Neuronal stem cell (in vitro differentiated cells): ENCODE results near the gene RPS6KA2.

Experiments used
- DNase-seq: peaks from one replicate; pipeline ENCODE4 v3.0.0-alpha.2; 2013; ENCODE audit warnings: low spot score
- H2AFZ ChIP-seq: one replicate; pipeline ENCODE4 v1.6.1; 2013; ENCODE audit warnings: mild to moderate bottlenecking, low read length, inconsistent platforms
- H2AK5ac ChIP-seq: 2 replicates; pipeline ENCODE4 v1.6.1; 2013; ENCODE audit warnings: low read depth, mild to moderate bottlenecking, inconsistent platforms, low read length, moderate library complexity, mixed read lengths
- H2BK120ac ChIP-seq: 2 replicates; pipeline ENCODE4 v1.6.1; 2013; ENCODE audit warnings: low read depth, mild to moderate bottlenecking, inconsistent platforms, low read length, moderate library complexity, mixed read lengths
- H2BK12ac ChIP-seq: one replicate; pipeline ENCODE4 v1.6.1; 2013; ENCODE audit warnings: low read length, inconsistent platforms
- H2BK15ac ChIP-seq: 2 replicates; pipeline ENCODE4 v1.6.1; 2013; ENCODE audit warnings: mild to moderate bottlenecking, low read length, inconsistent platforms, mixed read lengths
- H2BK5ac ChIP-seq: one replicate; pipeline ENCODE4 v1.6.1; 2013; ENCODE audit warnings: inconsistent platforms, mild to moderate bottlenecking, low read length, moderate library complexity
- H3K14ac ChIP-seq: one replicate; pipeline ENCODE4 v1.6.1; 2013; ENCODE audit warnings: low read length, inconsistent platforms
- H3K18ac ChIP-seq: 2 replicates; pipeline ENCODE4 v1.6.1; 2013; ENCODE audit warnings: low read length, inconsistent platforms
- H3K23ac ChIP-seq: 2 replicates; pipeline ENCODE4 v1.6.1; 2013; ENCODE audit warnings: low read depth, mild to moderate bottlenecking, mixed read lengths, low read length, inconsistent platforms; ENCODE audit not compliant: poor library complexity
- H3K27ac ChIP-seq: replicated peaks from 3 replicates; pipeline ENCODE4 v1.5.1; 2013; ENCODE audit warnings: low read length, inconsistent platforms
- H3K27me3 ChIP-seq, 3 experiments: 2 replicates each; pipeline ENCODE4 v1.6.1; 2013; ENCODE audit warnings: low read length in 3 of 3, mild to moderate bottlenecking in 2 of 3, inconsistent platforms in 1 of 3, low read depth in 1 of 3, mixed read lengths in 1 of 3, moderate library complexity in 1 of 3; ENCODE audit not compliant: control insufficient read depth in 3 of 3, insufficient read depth in 3 of 3
- H3K36me3 ChIP-seq, 2 donors: replicated peaks in 1 of 2; 2 replicates each; pipeline ENCODE4 v1.6.1; 2013; ENCODE audit warnings: low read length in 2 of 2; ENCODE audit not compliant: control insufficient read depth in 2 of 2, insufficient read depth in 2 of 2
- H3K4ac ChIP-seq: 2 replicates; pipeline ENCODE4 v1.6.1; 2013; ENCODE audit warnings: inconsistent platforms, mild to moderate bottlenecking, low read length, moderate library complexity
- H3K4me1 ChIP-seq, 2 donors: 1 replicate in 1 of 2; 2 replicates in 1 of 2; pipeline ENCODE4 v1.6.1; 2013; ENCODE audit warnings: low read length in 2 of 2, low read depth in 1 of 2; ENCODE audit not compliant: control insufficient read depth in 2 of 2, insufficient read depth in 1 of 2
- H3K4me2 ChIP-seq: one replicate; pipeline ENCODE4 v1.6.1; 2013; ENCODE audit warnings: mild to moderate bottlenecking, low read length, inconsistent platforms; ENCODE audit not compliant: insufficient read depth, poor library complexity, severe bottlenecking
- H3K4me3 ChIP-seq, 2 donors: 2 replicates each; pipeline ENCODE4 v1.5.1; 2013; ENCODE audit warnings: low read length in 2 of 2, mild to moderate bottlenecking in 2 of 2, inconsistent platforms in 1 of 2, moderate library complexity in 1 of 2
- H3K79me1 ChIP-seq: one replicate; pipeline ENCODE4 v1.6.1; 2013; ENCODE audit warnings: low read depth, mild to moderate bottlenecking, inconsistent platforms, low read length, moderate library complexity
- H3K9ac ChIP-seq: one replicate; pipeline ENCODE4 v1.6.1; 2013; ENCODE audit warnings: mild to moderate bottlenecking, low read depth, low read length, inconsistent platforms; ENCODE audit not compliant: poor library complexity
- H3K9me3 ChIP-seq, 2 donors: replicated peaks in 1 of 2; 2 replicates each; pipeline versions ENCODE3 to v1.6.1; 2013; ENCODE audit warnings: low read length in 2 of 2, mild to moderate bottlenecking in 2 of 2, inconsistent platforms in 1 of 2, low read depth in 1 of 2, mixed read lengths in 1 of 2, moderate library complexity in 1 of 2; ENCODE audit not compliant: control insufficient read depth in 2 of 2, insufficient read depth in 1 of 2
- H4K8ac ChIP-seq: one replicate; pipeline ENCODE4 v1.6.1; 2013; ENCODE audit warnings: low read depth, mild to moderate bottlenecking, inconsistent platforms, low read length, moderate library complexity
- H4K91ac ChIP-seq: one replicate; pipeline ENCODE4 v1.6.1; 2013; ENCODE audit warnings: low read length, low read depth, mild to moderate bottlenecking, inconsistent platforms; ENCODE audit not compliant: poor library complexity
- WGBS, 2 donors: extraction: QIAGEN DNeasy Blood & Tissue Kit; methylation state at CpG; one replicate each; pipeline ENCODE4 v1.1.7; 2013; ENCODE audit warnings: missing lambda C conversion rate in 2 of 2, mixed read lengths in 1 of 2; ENCODE audit not compliant: insufficient read length in 2 of 2, insufficient replicate concordance in 1 of 2; ENCODE audit errors: extremely low coverage in 2 of 2; 5-methylcytosine and 5-hydroxymethylcytosine counted together

Gene RPS6KA2

DNA sequence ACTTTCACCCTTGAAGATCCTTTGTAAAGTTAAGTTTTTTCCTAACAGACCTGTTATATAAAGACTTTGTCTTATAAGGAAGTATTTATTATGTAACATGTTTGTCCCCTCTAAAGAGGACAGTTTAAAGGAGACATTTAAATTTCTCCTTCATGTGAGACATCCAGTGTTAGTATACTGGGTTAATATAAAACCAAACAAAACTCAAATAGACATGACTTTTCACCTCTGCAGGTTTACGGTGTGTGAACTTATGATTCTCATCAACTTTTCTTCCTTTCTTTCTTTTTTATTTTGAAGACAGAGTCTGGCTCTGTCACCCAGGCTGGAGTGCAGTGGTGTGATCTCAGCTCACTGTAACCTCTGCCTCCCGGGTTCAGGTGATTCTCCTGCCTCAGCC lies 226.9 kb downstream of the RPS6KA2 start:
- Histone ChIP-seq H2BK5ac (no peak overlapping the region), H2BK15ac (no peak overlapping the region), H2AFZ (no peak overlapping the region), H3K4ac (no peak overlapping the region), H3K79me1 (no peaks in the 10 kb centered on the region), H3K4me1 (no peaks in the 10 kb centered on the region), H3K14ac (no peak overlapping the region), H3K4me2 (no peak overlapping the region), H3K9me3 (peaks cover 0 to 3% of the 10 kb centered on the region in 2 donors), H2BK12ac (no peak overlapping the region), H2BK120ac (no peak overlapping the region), H3K36me3 (no peaks in the 10 kb centered on the region), H3K23ac (no peak overlapping the region), H3K27ac (no peak overlapping the region), H3K4me3 (no peak overlapping the region), H2AK5ac (no peak overlapping the region), H4K8ac (no peak overlapping the region), H3K9ac (no peak overlapping the region), H4K91ac (no peak overlapping the region), H3K18ac (no peak overlapping the region), H3K27me3 (no peaks in the 10 kb centered on the region)
- no CpG with 5 or more reads among the region's 2 CpGs for WGBS, 2 donors
- no peak for DNase-seq

DNA sequence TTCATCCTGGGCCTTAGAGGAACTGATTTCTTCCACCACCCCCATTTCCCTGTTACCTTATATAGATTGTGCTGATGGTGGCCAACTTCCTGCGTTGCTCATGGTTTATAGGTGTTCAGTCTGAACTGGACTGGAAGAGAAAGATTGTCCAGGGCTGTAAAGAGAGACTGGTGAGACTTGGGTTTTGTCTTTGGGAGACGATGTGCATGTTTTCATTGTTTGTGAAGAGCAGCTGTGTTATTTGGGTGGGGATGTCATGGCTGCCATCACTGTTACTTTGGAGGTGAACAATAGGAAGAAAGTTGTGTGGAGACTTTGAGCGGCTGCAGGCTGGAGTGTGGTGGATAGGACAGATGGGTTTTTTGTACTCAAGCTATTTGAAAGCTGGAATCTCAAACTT lies 228.7 kb downstream of the RPS6KA2 start:
- Histone ChIP-seq H4K91ac (no peak overlapping the region), H3K4me2 (no peak overlapping the region), H3K9ac (no peak overlapping the region), H3K27ac (no peak overlapping the region), H4K8ac (no peak overlapping the region), H3K4me3 (no peak overlapping the region), H2BK5ac (no peak overlapping the region), H3K36me3 (no peaks in the 10 kb centered on the region), H2BK120ac (no peak overlapping the region), H3K27me3 (no peaks in the 10 kb centered on the region), H3K4me1 (no peaks in the 10 kb centered on the region), H2BK15ac (no peak overlapping the region), H2AK5ac (no peak overlapping the region), H2BK12ac (no peak overlapping the region), H3K9me3 (peaks cover 0 to 3% of the 10 kb centered on the region in 2 donors), H3K18ac (no peak overlapping the region), H3K4ac (no peak overlapping the region), H3K14ac (no peak overlapping the region), H3K79me1 (no peaks in the 10 kb centered on the region), H2AFZ (peak overlapping the region; percentile 57), H3K23ac (no peak overlapping the region)
- DNase-seq: no peak
- WGBS, 2 donors: no CpG with 5 or more reads among the region's 3 CpGs

DNA sequence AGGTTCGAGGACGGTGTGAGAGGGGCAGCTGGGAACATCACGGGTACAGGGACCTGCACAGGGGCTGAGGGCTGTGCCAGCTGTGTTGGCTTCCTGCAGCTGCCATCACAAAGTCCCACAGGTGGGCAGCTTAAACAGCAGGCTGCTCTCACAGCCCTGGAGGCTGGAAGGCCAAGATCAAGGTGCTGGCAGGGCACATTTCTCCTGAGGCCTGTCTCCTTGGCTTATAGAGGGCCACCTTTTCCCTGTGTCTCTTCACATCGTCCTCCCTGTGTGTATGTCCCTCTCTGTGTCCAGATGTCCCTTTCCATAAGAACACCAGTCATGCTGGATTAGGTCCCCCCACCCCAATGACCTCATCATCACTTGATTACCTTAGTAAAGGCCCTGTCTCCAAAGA lies 229.2 kb downstream of the RPS6KA2 start:
- Histone ChIP-seq H3K9ac (no peak overlapping the region), H3K27me3 (no peaks in the 10 kb centered on the region), H3K23ac (peak overlapping the region; percentile 35), H3K9me3 (peaks cover 0 to 3% of the 10 kb centered on the region in 2 donors), H2AFZ (no peak overlapping the region), H2BK15ac (no peak overlapping the region), H3K4me3 (no peak overlapping the region), H3K27ac (no peak overlapping the region), H3K14ac (peak overlapping the region; percentile 61), H2BK5ac (no peak overlapping the region), H3K4ac (no peak overlapping the region), H2BK12ac (no peak overlapping the region), H3K79me1 (no peaks in the 10 kb centered on the region), H4K8ac (no peak overlapping the region), H3K36me3 (no peaks in the 10 kb centered on the region), H3K4me1 (no peaks in the 10 kb centered on the region), H2BK120ac (no peak overlapping the region), H3K4me2 (no peak overlapping the region), H4K91ac (no peak overlapping the region), H3K18ac (no peak overlapping the region), H2AK5ac (no peak overlapping the region)
- DNase-seq: no peak
- WGBS, 2 donors: no CpG with 5 or more reads among the region's 4 CpGs

DNA sequence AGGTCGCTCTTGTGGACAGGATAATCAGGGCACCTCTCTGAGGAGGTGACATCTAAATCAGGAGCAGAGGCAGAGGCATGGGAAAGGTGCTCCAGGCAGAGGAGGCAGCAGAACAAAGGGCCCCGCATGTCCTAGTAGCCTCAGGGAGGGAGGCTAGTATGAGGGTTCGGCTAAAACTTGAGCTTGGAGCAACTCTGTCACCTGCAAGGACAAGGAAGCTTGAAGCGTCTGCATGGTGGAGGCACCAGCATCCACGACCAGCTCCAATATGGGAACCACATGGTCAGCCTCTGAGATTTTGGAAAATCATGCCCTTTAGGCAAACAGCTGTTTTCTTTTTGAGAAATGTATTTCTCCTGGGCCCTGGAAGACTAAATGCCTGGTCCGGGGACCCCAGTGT lies 231.3 kb downstream of the RPS6KA2 start:
- H3K79me1 ChIP-seq: no peaks in the 10 kb centered on the region
- H4K91ac ChIP-seq: no peak overlapping the region
- H2AFZ ChIP-seq: no peak overlapping the region
- H3K23ac ChIP-seq: no peak overlapping the region
- H3K9me3 ChIP-seq: peaks cover 0 to 3% of the 10 kb centered on the region in 2 donors
- H3K36me3 ChIP-seq: no peaks in the 10 kb centered on the region
- no peak overlapping the region for H4K8ac ChIP-seq
- no peak overlapping the region for H2BK120ac ChIP-seq
- no peak overlapping the region for H3K4me3 ChIP-seq
- no peak for DNase-seq
- no peak overlapping the region for H3K9ac ChIP-seq
- no peak overlapping the region for H3K18ac ChIP-seq
- H2BK5ac ChIP-seq: no peak overlapping the region
- H3K14ac ChIP-seq: no peak overlapping the region
- H2BK15ac ChIP-seq: no peak overlapping the region
- no peak overlapping the region for H3K27ac ChIP-seq
- no peaks in the 10 kb centered on the region for H3K27me3 ChIP-seq
- H3K4ac ChIP-seq: no peak overlapping the region
- H3K4me1 ChIP-seq: no peaks in the 10 kb centered on the region
- H2BK12ac ChIP-seq: no peak overlapping the region
- no peak overlapping the region for H3K4me2 ChIP-seq
- no CpG with 5 or more reads among the region's 6 CpGs for WGBS, 2 donors
- H2AK5ac ChIP-seq: no peak overlapping the region
